Adrenal gland (tissue), 12 donors: ENCODE data around the gene OSTC. TPM values are rescaled to one million over a fixed set of nuclear protein-coding genes. Genes with fewer than 3 reads are reported as not detected.

ENCODE experiments used
- DNase-seq, 7 donors: peaks; one replicate each; pipeline ENCODE4 v3.0.0-alpha.2; 2019 to 2020
- H3K27ac ChIP-seq, 5 donors: fragments of 200-600 bp; sonication (generic) in 4 of 5; 1 replicate in 3 of 5; 2 replicates in 2 of 5; pipeline versions ENCODE4 v1.5.1 to v1.8.0; 2016 to 2020; ENCODE audit warnings: mild to moderate bottlenecking in 1 of 5
- H3K27me3 ChIP-seq: fragments of 200-600 bp; 2 replicates; pipeline ENCODE4 v1.8.0; 2021
- H3K36me3 ChIP-seq, 2 donors: fragments of 200-600 bp; replicated peaks in 1 of 2; 1 replicate in 1 of 2; 2 replicates in 1 of 2; pipeline versions ENCODE4 v1.5.1 to v1.8.0; 2018 to 2022
- H3K4me1 ChIP-seq, 2 donors: fragments of 200-600 bp; replicated peaks in 1 of 2; 1 replicate in 1 of 2; 2 replicates in 1 of 2; pipeline versions ENCODE4 v1.5.1 to v1.8.0; 2018 to 2021
- H3K4me3 ChIP-seq, 4 donors: fragments of 200-600 bp; sonication (generic) in 3 of 4; one replicate each; pipeline ENCODE4 v1.5.1; 2016 to 2018
- H3K9me3 ChIP-seq, 3 donors: fragments of 200-600 bp; sonication (generic) in 1 of 3; replicated peaks in 1 of 3; 1 replicate in 2 of 3; 2 replicates in 1 of 3; pipeline versions ENCODE4 v1.5.1 to v1.8.0; 2016 to 2021
- POLR2A ChIP-seq, 2 donors: fragments of 450-650 bp; IDR thresholded peaks; one replicate each; pipeline ENCODE4 v1.6.1; 2017; ENCODE audit warnings: antibody characterized with exemption in 2 of 2, mild to moderate bottlenecking in 2 of 2, moderate library complexity in 1 of 2
- WGBS, 4 donors: extraction: QIAGEN DNeasy Blood & Tissue Kit in 2 of 4; methylation state at CpG; one replicate each; pipeline versions ENCODE4 v1.1.5 to v1.1.7; 2013 to 2017; 5-methylcytosine and 5-hydroxymethylcytosine counted together
- intact Hi-C, 2 donors: fragments of 100-400 bp; cut with DNase I; formaldehyde crosslinking; loops; one replicate each; pipeline versions ENCODE4 v1.14.1 to v1.15.0; 2022 to 2023
- polyA plus RNA-seq, 3 donors: library from polyadenylated mRNA; stranded (reverse); fragments of 200-250 nt in 2 of 3; fragments of 350-450 nt in 1 of 3; fragmentation: Illumina TruSeq in 1 of 3; extraction: RNeasy Lipid Tissue Mini Kit (QIAGEN cat#74804) in 1 of 3; gene quantifications; one replicate each; pipeline ENCODE4 v1.2.3, GENCODE V29; 2013 to 2014
- total RNA-seq, 9 donors: library from RNA; depleted of rRNA in 4 of 9; stranded (reverse); fragments of >200 nt in 4 of 9; fragments of 120-200 nt in 1 of 9; fragmentation: NEBNext Ultra II Directional in 1 of 9; extraction: Animal tissue kit (Norgen Biotek cat#: 25700) in 1 of 9; gene quantifications; one replicate each; pipeline versions ENCODE4 v1.1.0 to v1.2.4, GENCODE V29; 2013 to 2023
- TF ChIP-seq, protein P1 (sequence below), 6 experiments: fragments of 450-650 bp in 4 of 6; fragments of 200-600 bp in 2 of 6; sonication (generic) in 1 of 6; IDR thresholded peaks; 1 replicate in 5 of 6; 2 replicates in 1 of 6; pipeline versions ENCODE4 v1.5.1 to v1.8.0; 2016 to 2021; ENCODE audit warnings: antibody characterized with exemption in 6 of 6, mild to moderate bottlenecking in 2 of 6, moderate library complexity in 1 of 6
- donor health status: healthy with polysubstance abuse.
- donor health status: Bipolar disorder and iron deficiency.
- donor health status: DM: yes; HTN: yes; CAD: no.
- donor health status: DM: no; HTN: no; CAD: no.
- donor health status: DM: no; HTN: no; CAD: no.
- donor health status: DM: yes; HTN: yes; CAD: no.

OSTC gene
- total and polyA plus RNA-seq, 12 donors, result 50.4 to 297 (median 75.7) TPM

DNA sequence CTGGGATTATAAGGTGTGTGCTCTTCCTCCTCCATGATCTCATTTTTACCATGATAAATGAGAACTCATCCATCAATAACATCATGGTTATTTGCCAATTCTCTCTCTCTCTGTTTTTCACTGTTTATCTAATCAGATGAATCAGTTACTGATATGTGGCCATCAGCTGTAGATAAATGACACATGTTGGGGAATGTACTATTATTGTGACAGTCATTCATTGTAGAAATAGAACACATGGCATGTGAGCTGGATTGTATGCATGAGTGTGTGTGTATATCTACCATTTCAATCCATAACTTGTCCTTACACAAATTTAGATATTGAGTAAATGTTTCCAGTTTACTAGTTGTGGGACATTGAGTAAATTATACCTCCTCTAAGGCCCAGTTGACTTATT, 53.0 kb downstream of the OSTC start:
- Histone ChIP-seq H3K4me3 (no peak overlapping the region), H3K36me3 (no peaks in the 10 kb centered on the region), H3K27ac (no peak overlapping the region), H3K27me3 (no peaks in the 10 kb centered on the region), H3K9me3 (no peaks in the 10 kb centered on the region), H3K4me1 (no peaks in the 10 kb centered on the region)
- TF ChIP-seq POLR2A (IDR thresholded peaks at IDR 0.05), result no peak
- TF ChIP-seq, protein P1, sequence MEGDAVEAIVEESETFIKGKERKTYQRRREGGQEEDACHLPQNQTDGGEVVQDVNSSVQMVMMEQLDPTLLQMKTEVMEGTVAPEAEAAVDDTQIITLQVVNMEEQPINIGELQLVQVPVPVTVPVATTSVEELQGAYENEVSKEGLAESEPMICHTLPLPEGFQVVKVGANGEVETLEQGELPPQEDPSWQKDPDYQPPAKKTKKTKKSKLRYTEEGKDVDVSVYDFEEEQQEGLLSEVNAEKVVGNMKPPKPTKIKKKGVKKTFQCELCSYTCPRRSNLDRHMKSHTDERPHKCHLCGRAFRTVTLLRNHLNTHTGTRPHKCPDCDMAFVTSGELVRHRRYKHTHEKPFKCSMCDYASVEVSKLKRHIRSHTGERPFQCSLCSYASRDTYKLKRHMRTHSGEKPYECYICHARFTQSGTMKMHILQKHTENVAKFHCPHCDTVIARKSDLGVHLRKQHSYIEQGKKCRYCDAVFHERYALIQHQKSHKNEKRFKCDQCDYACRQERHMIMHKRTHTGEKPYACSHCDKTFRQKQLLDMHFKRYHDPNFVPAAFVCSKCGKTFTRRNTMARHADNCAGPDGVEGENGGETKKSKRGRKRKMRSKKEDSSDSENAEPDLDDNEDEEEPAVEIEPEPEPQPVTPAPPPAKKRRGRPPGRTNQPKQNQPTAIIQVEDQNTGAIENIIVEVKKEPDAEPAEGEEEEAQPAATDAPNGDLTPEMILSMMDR (IDR thresholded peaks at IDR 0.05), result no peak
- intact Hi-C loops, result no loop called here
- no peak for DNase-seq

DNA sequence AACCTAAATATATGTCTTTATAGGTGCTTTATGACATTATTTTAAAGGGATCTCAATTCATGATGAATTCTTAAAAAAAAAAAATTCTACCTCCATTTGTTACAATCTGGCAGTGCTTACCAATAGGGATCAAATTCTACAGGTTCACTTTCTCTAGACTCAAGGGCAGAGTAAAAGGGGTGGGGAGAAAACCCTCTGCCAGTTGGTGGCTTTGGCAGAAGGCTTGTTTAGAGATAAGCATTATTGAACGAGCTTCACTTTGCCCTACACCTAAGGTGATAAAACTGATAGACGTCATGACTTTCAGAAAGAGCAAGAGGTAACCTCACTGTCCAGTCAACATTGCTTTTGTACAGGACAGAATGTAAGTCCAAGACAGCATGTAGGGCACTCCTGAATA, 53.6 kb downstream of the OSTC start:
- Histone ChIP-seq H3K4me1 (no peaks in the 10 kb centered on the region), H3K27me3 (no peaks in the 10 kb centered on the region), H3K27ac (no peak overlapping the region), H3K36me3 (no peaks in the 10 kb centered on the region), H3K4me3 (no peak overlapping the region), H3K9me3 (no peaks in the 10 kb centered on the region)
- TF ChIP-seq, protein P1 (IDR thresholded peaks at IDR 0.05), result no peak
- TF ChIP-seq POLR2A (IDR thresholded peaks at IDR 0.05), result no peak
- no peak for DNase-seq
- WGBS, 4 donors, result 66 to 78% (median 70%) methylated on average over 2 of the region's 2 CpGs
- intact Hi-C loops, result no loop called here

DNA sequence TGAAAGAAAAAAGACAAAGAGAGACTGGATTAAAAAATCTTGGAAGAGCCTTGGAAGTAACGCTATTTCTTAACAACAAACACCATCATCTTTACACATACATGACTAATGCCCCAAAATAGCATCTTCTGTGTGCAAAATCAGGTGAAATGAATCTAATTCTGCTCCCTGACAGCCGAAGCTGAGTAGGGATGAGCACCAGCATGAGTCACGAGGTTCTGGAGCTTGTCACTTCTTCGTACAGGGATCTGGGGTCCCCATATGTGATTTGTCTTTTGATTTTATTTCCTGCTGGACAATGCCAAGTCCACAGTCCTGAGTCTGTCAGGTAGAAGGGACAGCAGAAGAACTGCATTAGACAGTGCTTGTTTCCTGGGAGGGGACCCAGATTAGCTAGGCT, 55.9 kb downstream of the OSTC start:
- no peaks in the 10 kb centered on the region for H3K9me3 ChIP-seq
- TF ChIP-seq, protein P1 (IDR thresholded peaks at IDR 0.05), result no peak
- TF ChIP-seq POLR2A (IDR thresholded peaks at IDR 0.05), result no peak
- H3K27ac ChIP-seq, result no peak overlapping the region
- no peak for DNase-seq
- 44 to 68% (median 58%) methylated on average over 4 of the region's 4 CpGs for WGBS, 4 donors
- no peak overlapping the region for H3K4me3 ChIP-seq
- H3K27me3 ChIP-seq, result no peaks in the 10 kb centered on the region
- H3K4me1 ChIP-seq, result no peaks in the 10 kb centered on the region
- H3K36me3 ChIP-seq, result no peaks in the 10 kb centered on the region
- intact Hi-C loops, result no loop called here

DNA sequence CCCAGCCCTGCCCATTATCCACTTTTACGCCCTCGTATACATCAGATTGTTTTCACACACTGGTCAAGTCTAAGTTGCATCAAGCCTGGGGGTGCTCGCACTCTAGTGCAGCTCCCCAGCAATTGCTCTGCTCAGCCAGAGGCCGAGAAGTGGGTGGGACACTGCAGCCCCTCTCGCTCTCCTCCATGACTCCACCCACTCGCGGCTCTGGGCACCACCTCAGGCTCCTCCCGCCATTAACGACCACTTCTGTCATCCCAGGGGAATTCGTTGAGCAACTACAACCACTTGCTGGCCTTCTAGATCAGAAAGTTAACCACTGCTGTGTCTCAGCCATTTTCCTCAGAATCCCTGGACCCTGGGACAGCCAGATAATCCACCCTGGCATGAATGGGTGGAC, 58.8 kb downstream of the OSTC start:
- Histone ChIP-seq H3K27me3 (no peaks in the 10 kb centered on the region), H3K36me3 (no peaks in the 10 kb centered on the region), H3K9me3 (no peaks in the 10 kb centered on the region), H3K4me1 (no peaks in the 10 kb centered on the region), H3K27ac (no peak overlapping the region), H3K4me3 (no peak overlapping the region)
- WGBS, 4 donors, result 79 to 84% (median 81%) methylated on average over 10 of the region's 10 CpGs
- intact Hi-C loops, result no loop called here
- no peak for TF ChIP-seq POLR2A (IDR thresholded peaks at IDR 0.05)
- TF ChIP-seq, protein P1 (IDR thresholded peaks at IDR 0.05), result no peak
- no peak for DNase-seq
